Activated CD4-positive, alpha-beta T cell treated with anti-CD3 and anti-CD28 coated beads for 36 hours (primary cell): Measurements from ENCODE around the gene ABCD1. TPM values are rescaled to one million over a fixed set of nuclear protein-coding genes. Genes with fewer than 3 reads are reported as not detected.
A peak's percentile ranks its signal among the peaks of the same experiment; 100 is the strongest.
"Not testable (repeated sequence)": the region's sequence is repeated elsewhere in the genome, so short reads cannot be mapped to it uniquely, and the experiment has no call there.

Source experiments
- ATAC-seq: fragments of 200-7000 bp; cut with Tn5 transposase; one replicate; pipeline ENCODE4 v1.10.0; 2021; ENCODE audit warnings: mild to moderate bottlenecking, moderate library complexity
- CTCF ChIA-PET: fragments of 350-600 bp; sonication (Branson Sonifier 250); formaldehyde crosslinking; loops from one replicate; lab custom pipeline; 2021; ENCODE audit warnings: antibody characterized with exemption; lab: Charles Lee
- POLR2A ChIA-PET: fragments of 350-600 bp; sonication (Branson Sonifier 250); formaldehyde crosslinking; loops from one replicate; lab custom pipeline; 2021; ENCODE audit warnings: antibody characterized with exemption, inconsistent platforms; lab: Charles Lee
- DNase-seq: peaks from one replicate; pipeline ENCODE4 v3.0.0-alpha.2; 2020
- H3K27ac Mint-ChIP-seq: one replicate; pipeline ENCODE4 v1.8.0; 2021; ENCODE audit warnings: mixed read lengths
- H3K27me3 Mint-ChIP-seq: one replicate; pipeline ENCODE4 v1.8.0; 2021; ENCODE audit warnings: mixed read lengths
- H3K36me3 Mint-ChIP-seq: one replicate; pipeline ENCODE4 v1.8.0; 2021; ENCODE audit warnings: low read depth, mixed read lengths
- H3K4me1 Mint-ChIP-seq: one replicate; pipeline ENCODE4 v1.8.0; 2021; ENCODE audit warnings: mixed read lengths
- H3K4me3 Mint-ChIP-seq: one replicate; pipeline ENCODE4 v1.8.0; 2021; ENCODE audit warnings: mild to moderate bottlenecking, moderate library complexity, mixed read lengths
- H3K9me3 Mint-ChIP-seq: one replicate; pipeline ENCODE4 v1.8.0; 2021; ENCODE audit warnings: low read depth, mixed read lengths
- intact Hi-C, 2 experiments: fragments of 100-400 bp; cut with DNase I in 1 of 2; cut with micrococcal nuclease in 1 of 2; formaldehyde crosslinking; loops; one replicate each; pipeline versions ENCODE4 v1.14.2 to v1.15.1; 2022 to 2024; cut with DNase I, micrococcal nuclease
- total RNA-seq, 2 experiments: library from RNA; stranded (reverse); gene quantifications; one replicate each; pipeline ENCODE4 v1.2.3, GENCODE V29; 2021

ABCD1 gene
- total RNA-seq, 2 experiments from 2014 or later = 4.5 to 4.8 TPM

GRCh38 chrX:153730115-153730514, 5.5 kb downstream of the ABCD1 start:
- intact Hi-C loops, H3K27me3 Mint-ChIP-seq, H3K27ac Mint-ChIP-seq, DNase-seq, CTCF ChIA-PET, H3K4me3 Mint-ChIP-seq, H3K9me3 Mint-ChIP-seq, ATAC-seq, POLR2A ChIA-PET: not testable (repeated sequence)
- Mint-ChIP-seq H3K4me1 (peaks cover 31% of the 10 kb centered on the region), H3K36me3 (peaks cover 12% of the 10 kb centered on the region)

GRCh38 chrX:153731117-153731844, 6.6 kb downstream of the ABCD1 start:
- DNase-seq = no peak
- Mint-ChIP-seq H3K27ac (peak overlapping the region; percentile 28), H3K4me3 (no peak overlapping the region), H3K27me3 (no peaks in the 10 kb centered on the region), H3K4me1 (peaks cover 34% of the 10 kb centered on the region), H3K36me3 (peaks cover 12% of the 10 kb centered on the region), H3K9me3 (peaks cover 3% of the 10 kb centered on the region)
- POLR2A ChIA-PET = no interaction called here
- ATAC-seq = peak; percentile 28
- intact Hi-C loops = no loop called here
- CTCF ChIA-PET = no interaction called here

- ATAC-seq (no peak), DNase-seq (no peak)
- Mint-ChIP-seq H3K36me3 (peaks cover 12% of the 10 kb centered on the region), H3K4me1 (peaks cover 33% of the 10 kb centered on the region), H3K4me3 (no peak overlapping the region), H3K9me3 (peaks cover 3% of the 10 kb centered on the region), H3K27ac (peak overlapping the region; percentile 28), H3K27me3 (no peaks in the 10 kb centered on the region)
- intact Hi-C loops = no loop called here
- POLR2A ChIA-PET = no interaction called here
- CTCF ChIA-PET = no interaction called here
Measured at GRCh38 chrX:153731845-153732215, 7.2 kb downstream of the ABCD1 start.

GRCh38 chrX:153732401-153732800, 7.7 kb downstream of the ABCD1 start:
- DNase-seq (no peak), ATAC-seq (no peak)
- Mint-ChIP-seq H3K27me3 (no peaks in the 10 kb centered on the region), H3K4me3 (no peak overlapping the region), H3K4me1 (peaks cover 27% of the 10 kb centered on the region), H3K36me3 (peaks cover 12% of the 10 kb centered on the region), H3K27ac (no peak overlapping the region), H3K9me3 (peaks cover 3% of the 10 kb centered on the region)
- ChIA-PET POLR2A (no interaction called here), CTCF (no interaction called here)
- intact Hi-C loops = no loop called here

GRCh38 chrX:153733651-153734240, 9.1 kb downstream of the ABCD1 start:
- intact Hi-C loops = no loop called here
- peaks cover 12% of the 10 kb centered on the region for H3K36me3 Mint-ChIP-seq
- H3K27me3 Mint-ChIP-seq = no peaks in the 10 kb centered on the region
- peaks cover 3% of the 10 kb centered on the region for H3K9me3 Mint-ChIP-seq
- ATAC-seq (no peak), DNase-seq (no peak)
- H3K4me1 Mint-ChIP-seq = peaks cover 26% of the 10 kb centered on the region
- H3K27ac Mint-ChIP-seq = no peak overlapping the region
- ChIA-PET POLR2A (no interaction called here), CTCF (no interaction called here)
- H3K4me3 Mint-ChIP-seq = no peak overlapping the region

GRCh38 chrX:153734871-153735270, 10.2 kb downstream of the ABCD1 start:
- Mint-ChIP-seq H3K27me3 (no peaks in the 10 kb centered on the region), H3K4me1 (peaks cover 30% of the 10 kb centered on the region), H3K36me3 (peaks cover 12% of the 10 kb centered on the region), H3K27ac (no peak overlapping the region), H3K4me3 (no peak overlapping the region), H3K9me3 (peaks cover 3% of the 10 kb centered on the region)
- no peak for DNase-seq
- ChIA-PET POLR2A (no interaction called here), CTCF (interaction anchor here (0.7 kb wide), 1 partner anchor 52 kb away, joined by 3 read pairs; no protein-coding TSS in a partner anchor)
- intact Hi-C loops = no loop called here
- no peak for ATAC-seq

GRCh38 chrX:153735274-153735673, 10.6 kb downstream of the ABCD1 start:
- peaks cover 12% of the 10 kb centered on the region for H3K36me3 Mint-ChIP-seq
- no peaks in the 10 kb centered on the region for H3K27me3 Mint-ChIP-seq
- H3K4me1 Mint-ChIP-seq = peaks cover 35% of the 10 kb centered on the region
- peaks cover 3% of the 10 kb centered on the region for H3K9me3 Mint-ChIP-seq
- POLR2A ChIA-PET = no interaction called here
- no peak overlapping the region for H3K27ac Mint-ChIP-seq
- CTCF ChIA-PET = interaction anchor here (0.7 kb wide), 1 partner anchor 51 kb away, joined by 3 read pairs; no protein-coding TSS in a partner anchor
- intact Hi-C loops = no loop called here
- H3K4me3 Mint-ChIP-seq = no peak overlapping the region
- DNase-seq = peak; percentile 9
- ATAC-seq = peak; percentile 76

- DNase-seq = no peak
- peaks cover 10% of the 10 kb centered on the region for H3K36me3 Mint-ChIP-seq
- peaks cover 3% of the 10 kb centered on the region for H3K9me3 Mint-ChIP-seq
- no peak for ATAC-seq
- H3K4me3 Mint-ChIP-seq = no peak overlapping the region
- intact Hi-C loops = no loop called here
- H3K27me3 Mint-ChIP-seq = no peaks in the 10 kb centered on the region
- ChIA-PET POLR2A (no interaction called here), CTCF (no interaction called here)
- peaks cover 34% of the 10 kb centered on the region for H3K4me1 Mint-ChIP-seq
- H3K27ac Mint-ChIP-seq = no peak overlapping the region
Measured at GRCh38 chrX:153736071-153736820, 11.6 kb downstream of the ABCD1 start.

GRCh38 chrX:153736871-153737441, 12.3 kb downstream of the ABCD1 start:
- ATAC-seq (no peak), DNase-seq (no peak)
- Mint-ChIP-seq H3K9me3 (no peaks in the 10 kb centered on the region), H3K4me3 (no peak overlapping the region), H3K4me1 (peaks cover 28% of the 10 kb centered on the region), H3K36me3 (peaks cover 3% of the 10 kb centered on the region), H3K27ac (no peak overlapping the region), H3K27me3 (no peaks in the 10 kb centered on the region)
- intact Hi-C loops = no loop called here
- ChIA-PET CTCF (interaction anchor here (0.5 kb wide), 1 partner anchor 70 kb away, joined by 3 read pairs; no protein-coding TSS in a partner anchor), POLR2A (no interaction called here)

- ChIA-PET CTCF (no interaction called here), POLR2A (no interaction called here)
- no peak for ATAC-seq
- DNase-seq = no peak
- Mint-ChIP-seq H3K9me3 (no peaks in the 10 kb centered on the region), H3K4me3 (no peak overlapping the region), H3K27ac (no peak overlapping the region), H3K36me3 (peaks cover 3% of the 10 kb centered on the region), H3K4me1 (peaks cover 27% of the 10 kb centered on the region), H3K27me3 (no peaks in the 10 kb centered on the region)
- intact Hi-C loops = no loop called here
Measured at GRCh38 chrX:153738056-153738605, 13.5 kb downstream of the ABCD1 start.

GRCh38 chrX:153739754-153740486, 15.3 kb downstream of the ABCD1 start:
- Mint-ChIP-seq H3K27ac (peak overlapping the region; percentile 74), H3K4me3 (no peak overlapping the region), H3K4me1 (peaks cover 26% of the 10 kb centered on the region), H3K36me3 (no peaks in the 10 kb centered on the region), H3K9me3 (no peaks in the 10 kb centered on the region), H3K27me3 (peaks cover 3% of the 10 kb centered on the region)
- DNase-seq (peak; percentile 34), ATAC-seq (peak; percentile 77)
- ChIA-PET CTCF (interaction anchor here (0.5 to 0.8 kb wide), 2 partner anchors 50 to 201 kb away, joined by 3 read pairs; no protein-coding TSS in a partner anchor), POLR2A (no interaction called here)
- intact Hi-C loops = no loop called here
